ENCODE results near the gene ZNF430. TPM values are rescaled to one million over a fixed set of nuclear protein-coding genes. Genes with fewer than 3 reads are reported as not detected.
"Not testable (repeated sequence)": the region's sequence is repeated elsewhere in the genome, so short reads cannot be mapped to it uniquely, and the experiment has no call there.

Gene ZNF430
- 10 to 100 TPM in 2 of 3 donors, 1 to 10 TPM in 1; 8.3 to 19.0 (median 10.2) TPM for total RNA-seq

GRCh38 chr19:21020298-21021227 is at the start of gene ZNF430:
Gene ZNF430 (plus strand): TSS chr19:21020657. CDS start chr19:21020801, 144 bp downstream.
- intact Hi-C loops (cut with DNase I; ENCODE audit: low total_unique reads) = no loop called here
- H3K4me1 ChIP-seq = no peaks in the 10 kb centered on the region
- H3K36me3 ChIP-seq = no peaks in the 10 kb centered on the region
- no peaks in the 10 kb centered on the region for H3K27me3 ChIP-seq
- H3K4me3 ChIP-seq = peak within 1 kb of the TSS; percentile 50 to 87 (median 79)
- TF ChIP-seq POLR2A (IDR thresholded peaks at IDR 0.05) (no peak), POLR2AphosphoS5 (IDR thresholded peaks at IDR 0.05) (peak in 2 of 3 donors; percentile 43 to 75), CTCF (IDR thresholded peaks at IDR 0.05) (no peak)
- peak; percentile 95 to 97 for DNase-seq (ENCODE audit: low spot score in 2 of 2)
- peak within 1 kb of the TSS; percentile 91 to 93 for H3K27ac ChIP-seq
- no peaks in the 10 kb centered on the region for H3K9me3 ChIP-seq

- H3K4me3 ChIP-seq; H3K4me1 ChIP-seq; intact Hi-C loops (cut with DNase I; ENCODE audit: low total_unique reads); H3K36me3 ChIP-seq; H3K27me3 ChIP-seq; DNase-seq (ENCODE audit: low spot score in 2 of 2); H3K27ac ChIP-seq: not testable (repeated sequence)
- H3K9me3 ChIP-seq = peaks cover 0 to 15% of the 10 kb centered on the region in 2 donors
Measured at GRCh38 chr19:20992788-20993187, 27.7 kb upstream of the ZNF430 start.

GRCh38 chr19:20999731-21000352 is 20.6 kb upstream of the ZNF430 start:
- no peaks in the 10 kb centered on the region for H3K36me3 ChIP-seq
- H3K9me3 ChIP-seq = no peaks in the 10 kb centered on the region
- intact Hi-C loops (cut with DNase I; ENCODE audit: low total_unique reads) = no loop called here
- peak overlapping the region; percentile 40 to 68 (median 55) for H3K4me3 ChIP-seq
- no peaks in the 10 kb centered on the region for H3K4me1 ChIP-seq
- H3K27me3 ChIP-seq = no peaks in the 10 kb centered on the region
- TF ChIP-seq POLR2AphosphoS5 (IDR thresholded peaks at IDR 0.05) = no peak
- no peak overlapping the region for H3K27ac ChIP-seq
- peak; percentile 92 to 97 for DNase-seq (ENCODE audit: low spot score in 2 of 2)

- Histone ChIP-seq H3K27ac (peak overlapping the region; percentile 91 to 93), H3K4me3 (peak overlapping the region; percentile 50 to 87 (median 79))
- H3K9me3 ChIP-seq; intact Hi-C loops (cut with DNase I; ENCODE audit: low total_unique reads); DNase-seq (ENCODE audit: low spot score in 2 of 2); H3K36me3 ChIP-seq; H3K4me1 ChIP-seq; H3K27me3 ChIP-seq: not testable (repeated sequence)
Measured at GRCh38 chr19:21021238-21021637, 781 bp downstream of the ZNF430 start.

- no peaks in the 10 kb centered on the region for H3K4me1 ChIP-seq
- DNase-seq (ENCODE audit: low spot score in 2 of 2) = no peak
- H3K4me3 ChIP-seq = no peak overlapping the region
- intact Hi-C loops (cut with DNase I; ENCODE audit: low total_unique reads) = no loop called here
- no peaks in the 10 kb centered on the region for H3K9me3 ChIP-seq
- H3K27ac ChIP-seq = no peak overlapping the region
- H3K27me3 ChIP-seq = no peaks in the 10 kb centered on the region
- no peaks in the 10 kb centered on the region for H3K36me3 ChIP-seq
- no peak for TF ChIP-seq POLR2AphosphoS5 (IDR thresholded peaks at IDR 0.05)
- TF ChIP-seq CTCF (IDR thresholded peaks at IDR 0.05) = no peak
- no peak for TF ChIP-seq POLR2A (IDR thresholded peaks at IDR 0.05)
Measured at GRCh38 chr19:21022996-21023395, 2.5 kb downstream of the ZNF430 start.

- H3K9me3 ChIP-seq = no peaks in the 10 kb centered on the region
- intact Hi-C loops (cut with DNase I; ENCODE audit: low total_unique reads) = no loop called here
- no peaks in the 10 kb centered on the region for H3K27me3 ChIP-seq
- H3K4me3 ChIP-seq = no peak overlapping the region
- H3K4me1 ChIP-seq = no peaks in the 10 kb centered on the region
- H3K36me3 ChIP-seq = no peaks in the 10 kb centered on the region
- no peak for DNase-seq (ENCODE audit: low spot score in 2 of 2)
- no peak for TF ChIP-seq CTCF (IDR thresholded peaks at IDR 0.05)
- TF ChIP-seq POLR2AphosphoS5 (IDR thresholded peaks at IDR 0.05) = no peak
- no peak for TF ChIP-seq POLR2A (IDR thresholded peaks at IDR 0.05)
- H3K27ac ChIP-seq = no peak overlapping the region
Measured at GRCh38 chr19:21023901-21024300, 3.4 kb downstream of the ZNF430 start.

Data from breast epithelium (tissue), 4 donors.